GM12878 (cell line): ENCODE data around the gene DCAF5. TPM values are rescaled to one million over a fixed set of nuclear protein-coding genes. Genes with fewer than 3 reads are reported as not detected.

Source experiments
- BACH1 ChIP-seq: fragments of 450-650 bp; IDR thresholded peaks from 2 replicates; pipeline ENCODE4 v1.6.1; 2017; ENCODE audit warnings: mild to moderate bottlenecking, borderline replicate concordance
- CBFB ChIP-seq: IDR thresholded peaks from 2 replicates; pipeline ENCODE4 v1.6.1; 2016; ENCODE audit warnings: antibody characterized with exemption, low read depth
- CEBPZ ChIP-seq: fragments of 150-350 bp; IDR thresholded peaks from 2 replicates; pipeline ENCODE4 v1.6.1; 2016; ENCODE audit warnings: low read depth, low read length
- CREB1 ChIP-seq: IDR thresholded peaks from 2 replicates; pipeline ENCODE4 v1.6.1; 2012; ENCODE audit warnings: low read depth, mild to moderate bottlenecking, inconsistent platforms
- CREM ChIP-seq: IDR thresholded peaks from 2 replicates; pipeline ENCODE4 v1.6.1; 2014; ENCODE audit warnings: antibody characterized with exemption, low read depth
- DPF2 ChIP-seq: fragments of 450-650 bp; IDR thresholded peaks from 2 replicates; pipeline ENCODE4 v1.6.1; 2017; ENCODE audit warnings: mild to moderate bottlenecking
- EED ChIP-seq: sonication (generic); IDR thresholded peaks from 2 replicates; pipeline ENCODE4 v1.6.1; 2016; ENCODE audit warnings: antibody characterized with exemption, low read depth
- HDAC6 ChIP-seq: fragments of 200-600 bp; sonication (generic); IDR thresholded peaks from one replicate; pipeline ENCODE4 v1.8.0; 2017; ENCODE audit warnings: antibody characterized with exemption; ENCODE audit not compliant: unreplicated experiment
- IKZF1 ChIP-seq: fragments of 450-650 bp; conservative IDR thresholded peaks from 2 replicates; pipeline ENCODE4 v1.6.1; 2017; ENCODE audit warnings: antibody characterized with exemption, mild to moderate bottlenecking
- IKZF2 ChIP-seq, 2 experiments: fragments of 450-650 bp; IDR thresholded peaks; 2 replicates each; pipeline ENCODE4 v1.6.1; 2017; ENCODE audit warnings: mild to moderate bottlenecking in 2 of 2, moderate library complexity in 2 of 2
- JUND ChIP-seq: IDR thresholded peaks from 2 replicates; pipeline ENCODE4 v1.6.1; 2012; ENCODE audit warnings: low read depth, mild to moderate bottlenecking, low read length, improper control_type of control experiment, moderate library complexity
- KLF5 ChIP-seq: fragments of 450-650 bp; IDR thresholded peaks from 2 replicates; pipeline ENCODE4 v1.6.1; 2014; ENCODE audit warnings: mild to moderate bottlenecking; ENCODE audit not compliant: partially characterized antibody
- LARP7 ChIP-seq: fragments of 450-650 bp; IDR thresholded peaks from 2 replicates; pipeline ENCODE4 v1.6.1; 2017; ENCODE audit warnings: mild to moderate bottlenecking
- MEF2B ChIP-seq: fragments of 450-650 bp; IDR thresholded peaks from 2 replicates; pipeline ENCODE4 v1.6.1; 2018; ENCODE audit warnings: mild to moderate bottlenecking, moderate library complexity; ENCODE audit not compliant: partially characterized antibody, poor library complexity, severe bottlenecking
- MTA2 ChIP-seq: fragments of 450-650 bp; IDR thresholded peaks from 2 replicates; pipeline ENCODE4 v1.6.1; 2016; ENCODE audit warnings: low read depth, mild to moderate bottlenecking, moderate library complexity
- PBX3 ChIP-seq: IDR thresholded peaks from 2 replicates; pipeline ENCODE4 v1.6.1; 2011; ENCODE audit warnings: mild to moderate bottlenecking, low read depth, low read length, moderate library complexity; ENCODE audit not compliant: insufficient replicate concordance
- PKNOX1 ChIP-seq: fragments of 450-650 bp; IDR thresholded peaks from 2 replicates; pipeline ENCODE4 v1.6.1; 2016; ENCODE audit warnings: mild to moderate bottlenecking
- PML ChIP-seq: IDR thresholded peaks from 2 replicates; pipeline ENCODE4 v1.6.1; 2012; ENCODE audit warnings: low read length, inconsistent platforms
- POU2F2 ChIP-seq: IDR thresholded peaks from 3 replicates; pipeline ENCODE4 v1.6.1; 2011; ENCODE audit warnings: low read depth, mild to moderate bottlenecking, low read length, borderline replicate concordance
- RAD21 ChIP-seq: IDR thresholded peaks from 2 replicates; pipeline ENCODE4 v1.6.1; 2011; ENCODE audit warnings: mild to moderate bottlenecking, low read depth, low read length, moderate library complexity; ENCODE audit not compliant: insufficient read depth
- RB1 ChIP-seq: fragments of 450-650 bp; formaldehyde crosslinking; IDR thresholded peaks from 2 replicates; pipeline ENCODE4 v1.6.1; 2017; ENCODE audit warnings: mild to moderate bottlenecking, borderline replicate concordance
- RELA ChIP-seq: fragments of 450-650 bp; IDR thresholded peaks from 2 replicates; pipeline ENCODE4 v1.8.0; 2014; ENCODE audit warnings: borderline replicate concordance; ENCODE audit not compliant: partially characterized antibody
- SIN3A ChIP-seq: IDR thresholded peaks from 2 replicates; pipeline ENCODE4 v1.6.1; 2012; ENCODE audit warnings: low read depth, low read length, improper control_type of control experiment
- SMAD1 ChIP-seq: fragments of 450-650 bp; IDR thresholded peaks from 2 replicates; pipeline ENCODE4 v1.6.1; 2018; ENCODE audit warnings: mild to moderate bottlenecking, low read depth; ENCODE audit not compliant: partially characterized antibody
- TCF12 ChIP-seq: IDR thresholded peaks from 2 replicates; pipeline ENCODE4 v1.6.1; 2011; ENCODE audit warnings: low read depth, mild to moderate bottlenecking, low read length
- TCF7 ChIP-seq: IDR thresholded peaks from 2 replicates; pipeline ENCODE4 v1.6.1; 2014; ENCODE audit warnings: antibody characterized with exemption, borderline replicate concordance
- YY1 ChIP-seq: IDR thresholded peaks from 2 replicates; pipeline ENCODE4 v1.6.1; 2011; ENCODE audit warnings: low read depth, mild to moderate bottlenecking, low read length
- ZBED1 ChIP-seq: IDR thresholded peaks from 2 replicates; pipeline ENCODE4 v1.6.1; 2016; ENCODE audit warnings: borderline replicate concordance
- polyA plus RNA-seq, 11 experiments: library from polyadenylated mRNA; depleted of rRNA in 4 of 11; unstranded in 6 of 11; stranded (reverse) in 5 of 11; fragments of >200 nt; fragmentation: Nextera tagmentation in 4 of 11; fragmentation: Illumina TruSeq in 1 of 11; extraction: Ambion mirVana in 4 of 11; extraction: Trizol in 1 of 11; gene quantifications; 1 replicate in 1 of 11; 2 replicates in 10 of 11; pipeline versions ENCODE4 v1.2.1 to v1.2.3, GENCODE V29; 2011 to 2016; ENCODE audit warnings: inconsistent platforms in 2 of 11, missing spikeins in 2 of 11, low read depth in 1 of 11
- total RNA-seq, 4 experiments: library from RNA; depleted of rRNA in 3 of 4; stranded (reverse); fragments of >200 nt in 3 of 4; fragmentation: Illumina TruSeq in 1 of 4; extraction: Trizol in 1 of 4; gene quantifications; 2 replicates each; pipeline versions ENCODE4 v1.2.1 to v1.2.3, GENCODE V29; 2013 to 2021

DCAF5 gene
- total and polyA plus RNA-seq, 10 of the 15 experiments (the other 5 are each of a cell fraction or from before 2014, with no cell fraction given), result 6.8 to 38.1 (median 19.1) TPM

- TF ChIP-seq DPF2 (peak; percentile 94), YY1 (no peak), PBX3 (peak; percentile 87), CREB1 (no peak), KLF5 (no peak), RAD21 (no peak), RELA (no peak), PKNOX1 (peak; percentile 78), CEBPZ (no peak), ZBED1 (peak; percentile 84; the same call in 1 of the 2 replicates), MEF2B (peak; percentile 84), RB1 (no peak), PML (peak; percentile 65; the same call in 1 of the 2 replicates), TCF12 (0 out of 2 replicates have a peak, but pooled peaks have one; percentile 42), JUND (peak; percentile 57; the same call in 1 of the 2 replicates), LARP7 (no peak), CREM (peak; percentile 88; the same call in 1 of the 2 replicates), POU2F2 (peak; percentile 23; the same call in 1 of the 3 replicates), HDAC6 (no peak), IKZF2 (IDR thresholded peaks at IDR 0.05) (peak; percentile 94 to 96), SMAD1 (no peak), BACH1 (peak; percentile 71; the same call in 1 of the 2 replicates), MTA2 (peak; percentile 91), IKZF1 (peak; percentile 86), CBFB (0 out of 2 replicates have a peak, but pooled peaks have one; percentile 61), SIN3A (no peak), EED (peak; percentile 89), TCF7 (peak; percentile 90)
These were observed 86.3 kb downstream of the DCAF5 start (continued) for GRCh38 chr14:69066396-69067171.
